Cardiac ventricle fibroblast (primary cell): ENCODE data around the gene ZSCAN9. TPM values are rescaled to one million over a fixed set of nuclear protein-coding genes. Genes with fewer than 3 reads are reported as not detected.

ENCODE experiments used
- total RNA-seq: library from RNA; depleted of rRNA; stranded (reverse); fragments of >200 nt; gene quantifications from 2 replicates; pipeline ENCODE4 v1.2.3, GENCODE V29; 2015

ZSCAN9 gene
- 4.6 and 5.1 TPM in 2 replicates for total RNA-seq

DNA sequence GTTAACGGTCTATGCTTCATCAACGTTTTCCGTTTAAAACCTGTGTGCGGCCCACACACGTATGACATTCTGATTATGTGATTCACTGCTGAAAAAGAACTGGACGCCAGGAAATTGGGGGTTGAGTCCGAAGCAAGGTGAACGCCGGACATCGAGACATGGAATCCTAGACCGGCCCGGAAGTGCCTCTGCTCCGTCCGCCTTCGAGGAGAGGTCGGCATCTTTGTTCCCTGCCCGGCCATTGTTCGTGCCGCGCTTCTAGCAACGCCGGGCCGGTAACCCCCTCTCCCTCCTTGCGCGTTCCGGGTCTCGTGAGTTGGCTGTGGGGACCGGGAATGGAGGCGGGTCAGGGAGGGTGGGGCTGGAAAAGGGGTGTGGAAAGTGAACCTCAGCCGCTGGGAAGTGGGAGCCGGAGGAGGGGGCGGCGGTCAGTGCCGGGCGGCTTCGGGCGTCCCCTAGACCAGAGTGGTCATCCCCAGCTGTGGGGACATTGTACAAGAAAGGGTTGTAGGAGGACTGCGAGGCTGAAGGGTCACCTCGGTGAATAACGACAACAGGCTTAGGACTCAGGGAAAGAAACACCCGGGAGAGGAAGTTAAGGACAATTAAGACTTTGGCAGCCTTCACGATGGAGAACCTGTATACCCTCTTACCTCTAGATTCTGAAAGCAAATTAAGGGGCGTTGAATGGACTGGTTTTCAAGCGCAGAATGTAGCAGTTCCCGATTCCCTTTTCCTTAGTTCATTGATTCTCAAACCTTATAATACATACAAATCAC lies at the start of gene ZSCAN9:
Gene ZSCAN9, plus strand, starts transcription at position 220 of the 779 bp plus-strand sequence. CDS start 1,810 bp downstream, outside the sequence.

DNA sequence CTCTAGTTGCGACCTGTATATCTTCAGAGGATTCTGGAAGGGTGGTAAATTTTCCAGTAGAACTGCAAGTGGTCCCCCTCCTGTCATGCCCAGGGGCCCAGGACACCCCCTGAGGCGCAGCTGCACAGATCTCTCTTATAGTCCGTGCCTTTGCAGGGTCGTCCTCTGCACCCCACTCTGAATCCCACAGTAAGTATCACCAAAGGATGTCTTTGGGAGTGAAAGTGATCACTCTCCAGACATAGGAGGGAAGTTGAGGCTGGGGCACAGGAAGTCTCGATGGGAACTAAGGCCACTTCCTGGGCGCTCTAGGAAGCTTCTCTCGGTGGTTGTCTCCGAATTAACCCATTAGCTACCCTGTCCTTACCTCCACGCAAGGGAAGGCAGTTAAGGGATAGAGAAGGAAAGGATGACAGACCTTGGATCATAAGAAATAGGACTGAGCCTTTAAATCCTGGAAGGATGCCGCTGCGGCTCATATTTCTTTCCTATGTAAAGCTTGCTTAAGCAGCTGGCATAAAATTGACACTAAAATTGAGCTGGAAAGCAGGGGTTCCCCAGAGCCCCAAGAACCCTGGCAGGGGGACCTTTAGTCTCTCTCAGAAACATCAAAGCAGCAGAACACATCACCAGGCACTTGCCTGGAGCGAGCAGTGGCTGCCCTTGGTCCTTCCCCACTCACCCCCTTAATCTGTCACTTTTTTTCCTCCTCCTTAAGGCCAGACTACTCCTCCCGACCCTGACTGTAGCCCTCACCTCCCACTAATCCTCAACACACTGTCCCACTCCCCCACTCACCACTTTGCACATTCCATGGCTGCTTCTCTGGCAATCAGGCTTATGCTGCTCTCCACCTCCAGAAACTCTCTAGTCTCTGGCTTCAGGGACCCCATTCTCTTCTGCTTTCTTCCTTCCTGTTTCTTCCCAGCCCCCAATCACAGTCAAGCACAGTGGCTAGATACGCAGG lies 27.2 kb downstream of the ZSCAN9 start, which contains the start of gene ZKSCAN4:
Gene ZKSCAN4, minus strand, starts transcription at position 261 of the 967 bp plus-strand sequence. CDS start 289 bp downstream, outside the sequence.

DNA sequence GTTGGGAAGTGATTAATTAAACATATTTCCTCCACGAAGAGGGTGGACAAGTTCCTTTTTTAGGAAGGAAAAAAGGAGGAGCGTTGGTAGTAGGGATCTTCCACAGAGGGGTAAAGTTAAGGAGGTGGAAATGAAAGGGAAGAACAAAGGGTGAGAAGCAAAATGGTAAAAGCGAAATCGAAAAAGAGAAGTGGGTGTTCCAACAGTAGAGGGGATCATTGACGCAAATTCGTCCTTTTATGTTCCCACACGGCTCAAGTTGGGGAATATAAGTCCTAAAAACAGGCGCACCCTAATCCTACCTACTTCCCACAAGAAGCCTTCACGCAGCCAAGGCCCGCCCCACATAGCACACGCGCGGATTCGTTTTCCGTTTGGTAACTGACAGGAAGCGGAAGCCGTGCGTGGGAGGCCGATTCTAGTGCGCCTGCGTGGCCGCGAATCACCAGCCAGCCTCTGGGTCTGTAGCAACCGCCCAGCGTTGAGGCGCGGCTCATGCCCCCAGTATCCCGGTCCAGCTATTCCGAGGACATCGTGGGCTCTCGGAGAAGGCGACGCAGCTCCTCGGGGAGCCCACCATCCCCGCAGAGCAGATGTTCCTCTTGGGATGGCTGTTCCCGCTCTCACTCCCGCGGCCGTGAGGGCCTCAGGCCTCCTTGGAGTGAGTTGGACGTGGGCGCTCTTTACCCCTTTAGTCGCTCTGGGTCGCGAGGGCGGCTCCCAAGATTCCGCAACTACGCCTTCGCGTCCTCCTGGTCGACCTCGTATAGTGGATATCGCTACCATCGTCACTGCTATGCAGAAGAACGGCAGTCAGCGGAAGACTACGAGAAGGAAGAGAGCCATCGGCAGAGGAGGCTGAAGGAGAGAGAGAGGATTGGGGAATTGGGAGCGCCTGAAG lies 34.1 kb downstream of the ZSCAN9 start, which contains the start of gene NKAPL:
Gene NKAPL, plus strand, starts transcription at position 421 of the 901 bp plus-strand sequence. Its CDS starts 75 bp downstream, at position 496.

DNA sequence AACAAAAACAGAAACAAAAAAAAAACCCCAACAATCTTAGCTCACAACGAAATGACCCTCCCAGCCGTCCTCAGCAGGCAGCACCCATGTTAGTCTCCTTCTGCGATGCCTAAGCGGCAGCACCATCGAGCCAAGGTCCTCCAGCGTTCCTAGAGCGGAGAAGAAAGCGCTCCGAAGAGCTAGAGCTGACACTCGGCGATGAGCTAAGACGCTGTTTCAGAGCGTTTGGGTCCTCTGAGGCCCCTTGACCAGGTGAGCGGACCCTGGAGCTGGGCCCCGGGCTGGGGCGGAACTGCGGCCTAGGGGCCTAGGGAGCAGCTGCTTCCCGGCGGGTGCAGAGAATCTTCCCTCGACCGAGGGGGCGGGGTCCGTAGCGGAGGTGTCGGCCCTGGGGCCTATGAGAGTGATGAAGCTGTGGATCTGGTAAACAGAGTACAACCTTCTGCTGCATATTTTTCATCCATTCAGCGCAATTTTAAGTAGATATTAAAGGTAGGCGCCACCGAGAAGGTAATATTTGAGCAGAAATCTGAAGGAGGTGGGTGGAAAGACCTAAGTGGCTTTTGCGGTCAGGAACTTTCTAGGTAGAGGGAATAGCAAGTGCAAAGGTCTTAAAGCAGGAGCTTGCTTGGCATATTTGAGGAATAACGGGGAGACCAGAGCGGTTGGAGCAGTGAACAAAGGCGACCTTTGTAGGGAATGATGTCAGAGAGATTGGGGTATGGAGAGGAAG lies 42.1 kb downstream of the ZSCAN9 start, which contains the start of gene ZSCAN26:
Gene ZSCAN26, plus strand, starts transcription at position 182 of the 733 bp plus-strand sequence. CDS start 4,777 bp downstream, outside the sequence.

GRCh38 chr6:28281288-28282064 lies 56.4 kb downstream of the ZSCAN9 start, which contains the start of gene PGBD1:
Gene PGBD1 (plus strand): TSS chr6:28281572. CDS start chr6:28283814, 2,242 bp downstream.

Other genes with a start within 250 kb of the ZSCAN9 start
- 0.05 and 0.31 TPM in 2 replicates for gene ZNF165, start 144.7 kb upstream of the ZSCAN9 start, total RNA-seq
- not detected in 2 replicates for gene ZSCAN16, start 100.7 kb upstream of the ZSCAN9 start, total RNA-seq
- gene ZKSCAN8, start 83.4 kb upstream of the ZSCAN9 start, total RNA-seq = 14.4 and 15.6 TPM in 2 replicates
- gene ZKSCAN4, start 27.0 kb downstream of the ZSCAN9 start, total RNA-seq = 2.7 and 3.3 TPM in 2 replicates
- gene NKAPL, start 34.0 kb downstream of the ZSCAN9 start, total RNA-seq = 1.1 and 2.1 TPM in 2 replicates
- gene ZSCAN26, start 41.9 kb downstream of the ZSCAN9 start, total RNA-seq = 11.2 and 14.8 TPM in 2 replicates
- 1.6 and 3.2 TPM in 2 replicates for gene PGBD1, start 56.3 kb downstream of the ZSCAN9 start, total RNA-seq
- gene ZSCAN31, start 110.9 kb downstream of the ZSCAN9 start, total RNA-seq = 10.1 and 14.4 TPM in 2 replicates
- gene ZKSCAN3, start 124.7 kb downstream of the ZSCAN9 start, total RNA-seq = 3.6 and 4.4 TPM in 2 replicates
- 3.2 and 4.2 TPM in 2 replicates for gene ZSCAN12, start 174.5 kb downstream of the ZSCAN9 start, total RNA-seq
- gene ZSCAN23, start 218.2 kb downstream of the ZSCAN9 start, total RNA-seq = 1.4 and 1.5 TPM in 2 replicates